NCI-H2029 (cell line): ENCODE data around the gene POR.
A peak's percentile ranks its signal among the peaks of the same experiment; 100 is the strongest.
"Not testable (repeated sequence)": the region's sequence is repeated elsewhere in the genome, so short reads cannot be mapped to it uniquely, and the experiment has no call there.

Experiments
- DNase-seq: peaks from one replicate; lab custom pipeline; 2025; lab: John Stamatoyannopoulos, UW

The POR gene

DNA sequence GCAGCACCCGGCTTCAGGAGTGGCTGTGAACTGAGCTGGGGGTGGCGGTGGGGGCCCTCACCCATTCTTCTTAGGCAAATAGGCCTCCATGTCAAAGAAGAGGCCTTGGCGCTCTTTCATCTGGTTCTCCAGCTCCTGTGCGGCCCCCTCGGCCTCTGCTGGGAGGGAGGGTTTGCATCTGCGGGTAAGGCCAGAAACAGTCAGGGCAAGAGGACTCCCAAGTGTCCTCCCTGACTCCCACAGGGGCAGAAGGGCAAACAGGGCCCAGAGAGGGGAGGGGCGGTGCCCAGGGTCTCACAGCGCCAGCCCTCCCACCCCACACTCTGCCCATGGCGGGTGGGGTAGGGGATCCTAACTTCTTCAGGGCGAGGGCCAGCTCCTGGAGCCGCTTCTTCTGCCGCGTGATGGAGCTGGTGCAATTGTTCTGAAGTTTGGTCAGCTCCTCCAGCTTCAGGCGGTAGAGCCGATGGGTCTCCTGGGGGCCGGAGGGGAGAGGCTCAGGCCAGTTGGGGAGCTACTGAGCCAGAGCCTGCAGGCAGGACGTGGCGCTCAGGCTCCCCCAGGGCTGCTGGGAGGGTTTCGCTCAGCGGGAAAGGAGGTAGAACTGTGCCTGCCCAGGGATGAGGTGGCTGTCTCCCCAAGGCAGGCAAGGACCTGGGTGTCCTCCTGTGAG, 77.3 kb downstream of the POR start:
- no peak for DNase-seq

DNA sequence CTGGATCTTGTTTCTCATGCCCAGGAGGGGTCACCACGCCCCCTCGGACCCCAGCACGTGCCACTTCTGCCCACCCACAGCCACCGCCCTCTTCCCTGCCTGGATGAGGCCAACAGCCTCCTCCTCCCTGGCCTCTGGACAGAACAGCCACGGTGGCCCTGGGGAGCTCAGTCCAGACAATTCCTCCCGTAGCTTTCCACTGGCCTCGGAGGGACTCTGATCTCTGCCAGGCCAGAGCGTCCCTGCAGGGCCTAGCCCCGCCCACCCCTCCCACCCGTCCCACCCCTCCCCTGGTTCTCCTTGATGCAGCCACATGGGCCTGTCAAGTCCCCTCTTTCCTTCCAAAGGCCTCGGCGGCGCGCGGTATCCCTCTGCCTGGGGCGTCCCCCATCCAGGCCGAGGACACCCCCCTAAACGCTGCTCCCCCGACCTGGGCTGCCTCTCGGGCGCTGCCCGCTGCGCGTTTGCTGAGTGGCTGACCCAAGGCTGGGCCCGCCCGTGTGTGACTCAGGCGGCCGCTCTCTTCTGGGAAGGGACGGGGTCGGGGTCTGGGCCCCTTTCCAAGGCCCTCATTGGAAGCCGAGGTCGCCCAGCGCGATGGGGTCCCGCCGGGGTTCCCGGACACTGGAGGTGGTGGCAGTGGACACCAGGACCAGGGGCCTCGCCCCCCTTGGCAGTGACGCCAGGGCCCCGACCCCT, 78.9 kb downstream of the POR start:
- DNase-seq, result no peak

DNA sequence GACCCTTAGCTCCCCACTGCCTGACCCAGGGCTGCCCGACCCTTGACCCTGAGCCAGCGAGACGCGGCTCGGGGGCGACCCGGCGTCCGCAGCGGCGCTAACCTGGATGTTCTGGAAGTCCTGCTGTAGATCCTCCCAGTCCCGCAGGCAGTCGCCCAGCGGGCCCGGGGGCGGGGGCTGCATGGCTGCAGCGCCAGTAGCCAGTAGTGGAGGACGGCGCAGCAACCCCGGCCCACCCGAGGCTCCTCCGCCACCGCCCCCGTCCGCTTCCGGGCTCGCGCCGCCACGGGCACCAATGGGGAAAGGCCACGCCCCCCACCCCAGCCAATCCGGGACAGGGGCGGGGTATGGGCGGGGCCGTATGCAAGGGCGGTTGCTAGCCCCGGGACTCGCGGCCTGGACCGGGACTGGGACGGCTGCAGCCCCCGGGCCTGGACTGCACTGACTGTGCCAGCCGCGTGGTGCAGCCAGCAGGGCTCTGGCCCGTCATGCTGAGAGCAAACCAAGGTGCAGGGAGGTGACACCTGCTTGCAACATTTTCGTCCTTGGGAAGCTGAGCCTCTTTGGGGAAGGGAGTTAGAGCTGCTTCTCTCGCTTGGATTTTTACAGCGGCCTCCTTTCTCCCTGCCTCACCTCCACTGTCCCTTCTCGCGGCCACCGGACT, 79.6 kb downstream of the POR start, which contains the start of gene TMEM120A:
Gene TMEM120A (minus strand): TSS at position 208 of the 664 bp plus-strand sequence. CDS start 25 bp downstream, at position 183.
- DNase-seq, result peak; percentile 56

GRCh38 chr7:75995052-75995471, 80.1 kb downstream of the POR start:
- DNase-seq, result no peak

GRCh38 chr7:75995996-75996395, 81.0 kb downstream of the POR start:
- no peak for DNase-seq

- no peak for DNase-seq
These were observed 81.5 kb downstream of the POR start for GRCh38 chr7:75996476-75996875.

DNA sequence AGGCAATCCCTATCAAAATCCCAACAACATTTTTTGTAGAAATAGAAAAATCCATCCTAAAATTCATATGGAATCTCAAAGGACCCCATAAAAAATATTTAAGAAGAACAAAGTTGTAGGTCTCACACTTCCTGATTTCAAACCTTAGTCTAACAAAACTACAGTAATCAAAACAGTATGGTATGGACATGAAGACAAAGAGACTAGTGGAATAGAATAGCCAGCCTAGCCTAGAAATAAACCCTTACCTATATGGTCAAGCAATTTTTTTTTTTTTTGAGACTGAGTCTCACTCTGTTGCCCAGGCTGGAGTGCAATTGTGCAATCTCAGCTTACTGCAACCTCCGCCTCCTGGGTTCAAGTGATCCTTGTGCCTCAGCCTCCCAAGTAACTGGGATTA, 83.1 kb downstream of the POR start:
- no peak for DNase-seq

DNA sequence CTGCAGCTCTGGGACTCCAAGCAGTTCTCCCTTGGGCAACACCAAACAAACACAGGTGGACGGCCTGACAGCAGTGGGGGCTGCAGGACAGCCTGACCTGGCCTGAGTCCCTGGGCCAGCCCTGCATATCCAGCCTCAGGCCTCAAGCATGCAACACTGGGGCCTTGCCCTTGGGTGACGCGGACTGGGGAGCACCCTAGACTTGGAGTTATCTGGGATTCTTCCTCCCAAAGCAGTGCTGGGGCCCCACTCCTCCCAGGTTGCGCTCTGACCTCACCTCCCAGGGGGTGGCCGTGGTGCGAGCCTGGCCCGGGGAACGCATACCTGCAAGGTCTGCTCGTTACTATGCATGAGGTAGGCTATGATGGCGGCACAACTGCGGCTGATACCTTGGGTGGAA, 85.6 kb downstream of the POR start:
- DNase-seq, result no peak

DNA sequence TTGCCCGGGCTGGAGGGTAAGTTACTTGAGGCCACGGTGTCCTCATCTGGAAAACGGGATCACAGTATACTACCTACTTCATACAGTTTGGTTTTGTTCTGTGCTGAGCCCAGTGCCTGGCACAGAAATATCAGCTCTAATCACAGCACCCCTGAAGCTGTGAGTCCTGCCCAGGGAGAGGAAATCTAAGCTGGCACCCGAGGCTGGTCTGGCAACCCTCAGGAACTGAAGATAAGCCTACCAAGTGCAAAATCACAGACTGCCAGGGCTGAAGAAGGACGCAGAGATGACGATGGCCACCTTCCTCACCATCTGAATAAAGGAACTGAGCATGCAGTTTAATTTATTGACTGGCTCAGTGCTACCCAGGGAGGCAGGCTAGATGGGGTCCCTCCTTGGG, 87.2 kb downstream of the POR start:
- DNase-seq, result no peak

- no peak for DNase-seq
These were observed 87.9 kb downstream of the POR start for GRCh38 chr7:76002822-76003221.

- no peak for DNase-seq
These were observed 88.4 kb downstream of the POR start for GRCh38 chr7:76003351-76003750.

- not testable (repeated sequence) for DNase-seq
These were observed 90.0 kb downstream of the POR start for GRCh38 chr7:76005004-76005403.

- DNase-seq, result no peak
These were observed 93.3 kb downstream of the POR start for GRCh38 chr7:76008156-76008687.

DNA sequence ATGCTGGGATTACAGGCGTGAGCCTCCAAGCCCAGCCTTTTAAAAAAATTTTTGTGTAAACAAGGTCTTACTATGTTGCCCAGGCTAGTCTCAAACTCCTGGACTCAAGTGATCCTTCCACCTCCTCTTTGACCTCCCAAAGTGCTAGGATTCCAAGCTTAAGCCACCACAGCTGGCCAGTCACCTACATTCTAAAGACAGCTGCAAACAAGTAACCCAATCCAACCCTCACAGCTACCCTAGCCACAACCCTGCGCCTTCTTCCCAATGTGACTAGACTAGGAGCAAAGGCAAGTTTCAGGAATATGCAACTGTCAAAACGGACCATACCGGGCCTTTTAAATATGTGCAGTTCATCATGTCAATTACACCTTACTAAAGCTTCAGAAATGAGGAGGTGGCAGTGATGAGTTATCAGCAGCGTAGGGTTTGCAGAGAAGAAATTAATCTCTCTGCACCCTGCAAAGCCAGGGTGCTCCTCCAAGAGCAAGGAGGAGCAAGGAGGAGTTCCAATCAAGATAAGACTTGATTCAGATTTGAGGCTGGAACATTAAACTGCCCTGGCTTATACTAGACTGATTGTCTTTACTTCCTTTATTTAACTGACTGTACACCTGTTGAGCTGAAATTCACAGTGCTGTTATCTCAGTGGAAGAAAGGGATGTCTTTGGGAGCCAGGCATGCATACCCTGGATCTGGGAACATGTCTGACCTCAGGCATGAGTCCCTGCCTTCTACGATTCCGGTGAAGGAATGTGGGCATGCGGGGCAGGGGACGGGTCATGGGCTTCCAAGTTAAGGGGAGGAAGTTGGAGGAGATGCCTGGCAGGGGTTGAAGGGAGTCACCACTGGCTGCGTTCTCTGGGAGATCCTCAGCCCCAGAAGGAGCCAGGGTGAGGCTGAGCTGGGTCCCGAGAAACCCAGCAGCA, 95.0 kb downstream of the POR start:
- no peak for DNase-seq

- no peak for DNase-seq
These were observed 96.5 kb downstream of the POR start for GRCh38 chr7:76011442-76011861.

DNA sequence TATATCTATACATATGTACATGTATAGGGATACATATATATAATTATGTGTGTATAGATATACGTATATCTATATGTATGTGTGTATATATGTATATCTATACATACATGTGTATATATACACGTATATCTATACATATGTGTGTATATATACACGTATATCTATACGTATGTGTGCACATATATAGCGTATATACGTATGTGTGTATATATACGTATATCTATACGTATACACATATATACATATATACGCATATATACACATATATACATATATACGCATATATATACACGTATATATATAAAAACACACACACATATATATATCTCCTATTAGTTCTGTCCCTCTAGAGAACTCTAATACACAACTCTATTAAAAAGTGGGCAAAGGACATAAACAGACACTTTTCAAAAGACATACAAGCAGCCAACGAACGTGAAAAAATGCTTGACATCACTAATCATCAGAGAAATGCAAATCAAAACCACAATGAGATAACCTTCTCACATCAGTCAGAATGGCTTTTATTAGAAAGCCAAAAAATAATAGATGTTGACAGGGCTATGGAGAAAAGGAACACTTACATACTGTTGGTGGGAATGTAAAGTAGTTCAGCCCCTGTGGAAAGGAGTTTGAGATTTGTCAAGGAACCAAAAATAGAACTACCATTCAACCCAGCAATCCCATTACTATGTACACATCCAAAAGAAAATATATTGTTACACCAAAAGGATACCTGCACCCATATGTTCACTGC, 101.4 kb downstream of the POR start:
- no peak for DNase-seq

- DNase-seq, result not testable (repeated sequence)
These were observed 103.6 kb downstream of the POR start for GRCh38 chr7:76018520-76018919.

DNA sequence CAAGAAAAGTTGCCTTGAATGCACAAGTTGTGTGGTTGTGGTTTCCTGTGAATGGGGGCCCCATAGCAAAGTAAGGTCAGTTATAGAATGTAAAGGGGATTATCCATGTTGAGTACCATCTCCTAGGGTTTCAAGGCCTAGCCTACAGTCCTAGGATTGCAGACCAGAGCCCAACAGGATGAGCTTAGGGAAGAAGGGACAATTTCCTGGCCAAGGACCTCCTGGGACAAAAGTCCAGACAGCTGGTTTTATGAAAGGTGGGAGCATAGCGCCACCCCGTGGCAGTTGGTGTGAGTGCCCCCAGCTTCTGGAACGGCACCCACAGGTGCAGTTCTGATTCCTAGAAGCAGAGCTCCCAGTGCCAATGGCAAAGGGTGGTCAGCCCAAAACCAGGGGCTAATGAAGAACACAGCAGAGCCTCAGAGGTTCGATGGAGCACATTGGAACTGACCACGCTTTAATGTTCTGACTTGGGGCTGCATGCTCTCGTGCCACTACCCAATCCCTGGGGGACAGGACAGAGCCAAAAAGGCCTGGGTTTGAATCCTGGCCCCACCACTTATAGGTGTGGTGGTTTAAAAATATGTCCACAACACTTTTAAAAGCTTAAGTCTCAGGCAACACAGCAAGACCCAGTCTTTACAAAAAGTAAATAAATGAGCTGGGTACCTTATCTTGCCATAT, 105.2 kb downstream of the POR start:
- peak; percentile 33 for DNase-seq

- no peak for DNase-seq
These were observed 107.2 kb downstream of the POR start for GRCh38 chr7:76022026-76022780.

DNA sequence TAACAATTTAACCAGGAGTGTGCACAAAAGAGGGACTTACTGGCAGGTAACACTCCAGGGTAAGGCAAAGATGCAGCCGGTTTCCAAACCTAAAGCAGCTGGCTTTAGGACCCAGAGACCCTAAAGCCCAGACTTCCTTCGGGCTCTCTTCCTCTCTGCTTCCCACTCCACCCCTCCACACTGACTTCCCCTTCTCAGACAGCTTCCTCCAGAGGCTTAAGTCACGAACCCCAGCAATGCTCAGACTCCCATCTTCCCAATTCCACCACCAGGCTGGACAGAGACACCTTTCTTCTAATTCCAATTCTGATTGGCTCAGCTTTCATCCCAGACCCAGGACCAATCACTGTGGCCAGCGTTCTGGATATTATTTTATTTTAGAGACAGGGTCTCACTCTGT, 108.0 kb downstream of the POR start:
- DNase-seq, result no peak
